Ovary (tissue), 9 donors: ENCODE results near the gene ENG. TPM values are rescaled to one million over a fixed set of nuclear protein-coding genes. Genes with fewer than 3 reads are reported as not detected.

Source experiments
- DNase-seq, 5 donors: peaks; one replicate each; pipeline ENCODE4 v3.0.0-alpha.2; 2019 to 2020
- H3K27ac ChIP-seq, 2 donors: fragments of 200-600 bp; one replicate each; pipeline versions ENCODE4 v1.5.1 to v1.8.0; 2019 to 2022
- H3K27me3 ChIP-seq: fragments of 200-600 bp; one replicate; pipeline ENCODE4 v1.8.0; 2022
- H3K36me3 ChIP-seq: fragments of 200-600 bp; sonication (generic); one replicate; pipeline ENCODE4 v1.5.1; 2019
- H3K4me1 ChIP-seq: one replicate; pipeline ENCODE4 v1.8.1; 2013; ENCODE audit warnings: mild to moderate bottlenecking, moderate library complexity; ENCODE audit not compliant: insufficient read depth
- H3K4me3 ChIP-seq: fragments of 200-600 bp; sonication (generic); one replicate; pipeline ENCODE4 v1.5.1; 2017
- H3K9me3 ChIP-seq, 2 donors: fragments of 200-600 bp in 1 of 2; sonication (generic) in 1 of 2; one replicate each; pipeline versions ENCODE4 v1.5.1 to v1.8.1; 2013 to 2019; ENCODE audit warnings: mild to moderate bottlenecking in 1 of 2, moderate library complexity in 1 of 2
- EP300 ChIP-seq: sonication (generic); formaldehyde crosslinking; IDR thresholded peaks from one replicate; pipeline ENCODE4 v1.6.1; 2017; ENCODE audit warnings: antibody characterized with exemption
- POLR2A ChIP-seq: fragments of 450-650 bp; IDR thresholded peaks from one replicate; pipeline ENCODE4 v1.6.1; 2017; ENCODE audit warnings: antibody characterized with exemption, mild to moderate bottlenecking, moderate library complexity
- WGBS, 3 donors: extraction: QIAGEN DNeasy Blood & Tissue Kit in 1 of 3; methylation state at CpG; one replicate each; pipeline versions ENCODE4 v1.1.5 to v1.1.7; 2013 to 2017; 5-methylcytosine and 5-hydroxymethylcytosine counted together
- intact Hi-C, 4 donors: fragments of 100-400 bp; cut with DNase I; formaldehyde crosslinking; loops; one replicate each; pipeline versions ENCODE4 v1.11.0 to v1.15.1; 2022 to 2023
- polyA plus RNA-seq, 2 donors: library from polyadenylated mRNA; stranded (reverse); fragments of 200-250 nt in 1 of 2; fragments of 350-450 nt in 1 of 2; fragmentation: Illumina TruSeq in 1 of 2; extraction: RNeasy Lipid Tissue Mini Kit (QIAGEN cat#74804) in 1 of 2; gene quantifications; one replicate each; pipeline ENCODE4 v1.2.3, GENCODE V29; 2013 to 2014
- total RNA-seq, 7 donors: library from RNA; depleted of rRNA in 2 of 7; stranded (reverse); fragments of >200 nt in 2 of 7; fragmentation: NEBNext Ultra II Directional in 3 of 7; extraction: Animal tissue kit (Norgen Biotek cat#: 25700) in 3 of 7; gene quantifications; one replicate each; pipeline versions ENCODE4 v1.1.0 to v1.2.4, GENCODE V29; 2016 to 2023
- TF ChIP-seq, protein P1 (sequence below), 3 donors: fragments of 450-650 bp in 2 of 3; fragments of 200-600 bp in 1 of 3; IDR thresholded peaks; one replicate each; pipeline versions ENCODE4 v1.5.1 to v1.8.0; 2016 to 2022; ENCODE audit warnings: antibody characterized with exemption in 3 of 3, mild to moderate bottlenecking in 1 of 3
- donor health status: DM: no; HTN: no; CAD: no; lungs with moderate emphysema.
- donor health status: DM: no; HTN: no; CAD: no.
- donor health status: Bipolar disorder and iron deficiency.
- donor health status: DM: yes; HTN: yes; CAD: no.
- donor health status: DM: no; HTN: no; CAD: no.
- donor health status: DM: yes; HTN: yes; CAD: no.

Gene ENG
- total and polyA plus RNA-seq, 9 donors = 54.7 to 298 (median 191) TPM

- peak in 4 of 5 donors; percentile 59 to 81 (median 66) for DNase-seq
- Histone ChIP-seq H3K4me1 (peaks cover 43% of the 10 kb centered on the region), H3K27me3 (no peaks in the 10 kb centered on the region), H3K4me3 (no peak overlapping the region), H3K36me3 (no peaks in the 10 kb centered on the region), H3K9me3 (no peaks in the 10 kb centered on the region), H3K27ac (peak overlapping the region; percentile 35 to 83)
- intact Hi-C loops = no loop called here
- WGBS, 3 donors = 23 to 38% (median 33%) methylated on average over 12 of the region's 12 CpGs
- no peak for TF ChIP-seq EP300
- no peak for TF ChIP-seq POLR2A
- TF ChIP-seq, protein P1, sequence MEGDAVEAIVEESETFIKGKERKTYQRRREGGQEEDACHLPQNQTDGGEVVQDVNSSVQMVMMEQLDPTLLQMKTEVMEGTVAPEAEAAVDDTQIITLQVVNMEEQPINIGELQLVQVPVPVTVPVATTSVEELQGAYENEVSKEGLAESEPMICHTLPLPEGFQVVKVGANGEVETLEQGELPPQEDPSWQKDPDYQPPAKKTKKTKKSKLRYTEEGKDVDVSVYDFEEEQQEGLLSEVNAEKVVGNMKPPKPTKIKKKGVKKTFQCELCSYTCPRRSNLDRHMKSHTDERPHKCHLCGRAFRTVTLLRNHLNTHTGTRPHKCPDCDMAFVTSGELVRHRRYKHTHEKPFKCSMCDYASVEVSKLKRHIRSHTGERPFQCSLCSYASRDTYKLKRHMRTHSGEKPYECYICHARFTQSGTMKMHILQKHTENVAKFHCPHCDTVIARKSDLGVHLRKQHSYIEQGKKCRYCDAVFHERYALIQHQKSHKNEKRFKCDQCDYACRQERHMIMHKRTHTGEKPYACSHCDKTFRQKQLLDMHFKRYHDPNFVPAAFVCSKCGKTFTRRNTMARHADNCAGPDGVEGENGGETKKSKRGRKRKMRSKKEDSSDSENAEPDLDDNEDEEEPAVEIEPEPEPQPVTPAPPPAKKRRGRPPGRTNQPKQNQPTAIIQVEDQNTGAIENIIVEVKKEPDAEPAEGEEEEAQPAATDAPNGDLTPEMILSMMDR (IDR thresholded peaks at IDR 0.05) = no peak
Observed at GRCh38 chr9:127858041-127858512, 3.6 kb upstream of the ENG start.

DNA sequence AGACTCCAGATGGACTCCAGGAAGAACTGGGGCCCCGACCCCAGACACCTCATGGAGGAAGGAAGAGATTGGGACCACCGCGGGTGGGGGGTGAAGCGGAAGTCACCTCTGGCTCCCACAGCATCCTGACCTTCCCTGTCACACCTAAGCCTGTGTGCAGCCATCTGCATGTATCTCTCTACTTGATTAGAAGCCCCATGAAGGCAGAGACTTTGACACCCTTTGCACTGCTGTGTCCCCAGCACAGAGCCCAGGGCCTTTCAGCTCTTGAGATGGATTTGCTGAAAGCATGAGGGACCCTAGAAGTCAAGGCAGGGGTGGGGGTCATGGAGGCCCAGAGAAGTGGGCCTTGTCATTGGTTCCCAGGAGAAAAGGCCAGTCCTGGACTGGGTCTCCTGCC, 2.8 kb upstream of the ENG start:
- no peaks in the 10 kb centered on the region for H3K27me3 ChIP-seq
- intact Hi-C loops = no loop called here
- peak overlapping the region in 1 of 2 donors; percentile 83 for H3K27ac ChIP-seq
- TF ChIP-seq EP300 = no peak
- H3K36me3 ChIP-seq = no peaks in the 10 kb centered on the region
- WGBS, 3 donors = 64 to 73% (median 65%) methylated on average over 4 of the region's 4 CpGs
- no peaks in the 10 kb centered on the region for H3K9me3 ChIP-seq
- DNase-seq = no peak
- peaks cover 43% of the 10 kb centered on the region for H3K4me1 ChIP-seq
- H3K4me3 ChIP-seq = no peak overlapping the region

DNA sequence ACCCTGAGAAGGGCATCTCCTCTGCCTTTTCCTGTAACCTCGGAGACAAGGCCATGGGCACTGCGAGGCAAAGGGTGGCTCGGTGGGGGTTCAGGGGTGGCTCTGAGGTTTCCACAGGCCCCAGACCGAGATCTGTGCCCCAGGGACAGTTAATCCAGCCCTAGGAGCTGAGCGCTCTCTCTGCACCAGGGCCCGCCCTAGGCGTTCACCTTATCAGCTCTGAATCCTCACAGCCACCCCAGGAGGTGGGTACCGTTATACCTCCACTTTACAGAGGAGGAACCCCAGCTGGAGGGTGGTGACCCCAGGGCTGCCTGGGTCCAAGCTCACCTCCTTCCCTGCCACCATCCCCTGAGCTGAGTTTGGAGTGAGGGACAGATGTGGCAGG, 2.3 kb upstream of the ENG start:
- no peaks in the 10 kb centered on the region for H3K27me3 ChIP-seq
- no peak overlapping the region for H3K4me3 ChIP-seq
- no peak for DNase-seq
- intact Hi-C loops = no loop called here
- TF ChIP-seq POLR2A (no peak), EP300 (no peak)
- TF ChIP-seq, protein P1 (IDR thresholded peaks at IDR 0.05) = no peak
- no peaks in the 10 kb centered on the region for H3K9me3 ChIP-seq
- 91 to 96% (median 93%) methylated on average over 8 of the region's 8 CpGs for WGBS, 3 donors
- H3K4me1 ChIP-seq = peaks cover 41% of the 10 kb centered on the region
- peak overlapping the region; percentile 0 to 83 for H3K27ac ChIP-seq
- no peaks in the 10 kb centered on the region for H3K36me3 ChIP-seq

DNA sequence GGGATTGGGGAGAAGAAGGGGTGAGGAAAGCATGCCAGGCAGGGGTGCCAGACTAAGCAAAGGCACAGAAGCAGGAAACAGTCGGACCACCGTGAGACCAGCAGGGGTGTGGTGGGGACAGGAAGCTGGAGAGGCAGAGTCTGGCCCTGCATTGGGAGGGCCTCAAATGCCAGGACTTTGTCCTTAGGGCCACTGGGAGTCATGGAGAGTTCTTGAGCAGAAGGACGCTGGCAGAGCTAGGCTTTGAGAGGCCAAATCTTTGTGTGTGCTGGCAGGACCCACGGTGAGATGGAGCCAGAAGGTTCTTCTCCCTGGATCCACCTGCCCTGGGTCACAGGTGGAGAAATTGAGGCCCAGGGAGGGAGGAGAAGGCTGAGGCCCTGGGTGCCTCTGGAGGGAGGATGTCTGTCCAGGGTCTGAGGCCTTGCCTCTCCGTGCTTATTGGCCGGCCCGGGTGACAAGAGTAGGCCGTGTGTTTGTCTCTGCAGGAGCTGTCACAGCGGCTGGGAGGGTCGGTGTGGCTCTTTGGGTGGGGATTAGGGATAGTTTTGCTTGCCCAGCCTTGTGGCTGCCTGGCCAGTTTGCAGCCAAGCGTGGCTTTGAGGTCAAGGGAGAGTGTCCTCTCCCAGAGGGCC, 1.8 kb upstream of the ENG start:
- intact Hi-C loops = no loop called here
- Histone ChIP-seq H3K27me3 (no peaks in the 10 kb centered on the region), H3K27ac (peak overlapping the region; percentile 0 to 83), H3K4me1 (peaks cover 40% of the 10 kb centered on the region), H3K36me3 (no peaks in the 10 kb centered on the region), H3K9me3 (no peaks in the 10 kb centered on the region), H3K4me3 (no peak overlapping the region)
- DNase-seq = peak in 2 of 5 donors; percentile 29 to 38
- no peak for TF ChIP-seq POLR2A
- TF ChIP-seq EP300 = no peak
- TF ChIP-seq, protein P1 (IDR thresholded peaks at IDR 0.05) = no peak
- WGBS, 3 donors = 79 to 82% (median 80%) methylated on average over 11 of the region's 11 CpGs

DNA sequence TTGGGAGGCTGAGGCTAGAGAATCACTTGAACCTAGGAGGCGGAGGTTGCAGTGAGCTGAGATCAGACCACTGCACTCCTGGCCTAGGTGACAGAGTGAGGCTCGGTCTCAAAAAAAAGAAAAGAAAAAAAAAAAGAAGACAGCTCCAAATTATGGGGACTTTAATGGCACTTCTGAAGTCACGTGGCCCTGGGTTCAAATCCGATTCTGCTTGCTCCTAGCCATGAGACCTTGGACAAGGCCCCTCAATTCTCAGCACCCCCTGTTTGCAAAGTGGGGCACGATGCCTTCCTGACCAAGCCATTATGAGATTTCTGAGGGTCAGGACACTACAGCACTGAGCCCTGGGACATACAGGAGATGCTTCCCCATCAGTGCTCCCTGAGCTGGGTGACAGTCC, 1.1 kb upstream of the ENG start:
- H3K9me3 ChIP-seq = no peaks in the 10 kb centered on the region
- DNase-seq = no peak
- H3K27ac ChIP-seq = peak overlapping the region; percentile 83 to 93
- H3K36me3 ChIP-seq = no peaks in the 10 kb centered on the region
- H3K4me1 ChIP-seq = peaks cover 40% of the 10 kb centered on the region
- H3K27me3 ChIP-seq = no peaks in the 10 kb centered on the region
- intact Hi-C loops = no loop called here
- H3K4me3 ChIP-seq = no peak overlapping the region
- WGBS, 3 donors = 89 to 95% (median 91%) methylated on average over 5 of the region's 5 CpGs
- TF ChIP-seq, protein P1 (IDR thresholded peaks at IDR 0.05) = no peak
- TF ChIP-seq EP300 = no peak
- no peak for TF ChIP-seq POLR2A
